HG03103 (cell line): ENCODE measurements around the gene METTL25B.

ENCODE experiments used
- ATAC-seq: cut with Tn5 transposase; IDR thresholded peaks from one replicate; pipeline ENCODE4 v1.9.1; 2021; ENCODE audit warnings: low read depth; ENCODE audit not compliant: unreplicated experiment

Gene METTL25B

GRCh38 chr1:156725683-156726280, 2.5 kb upstream of the METTL25B start:
- ATAC-seq, result no peak

- no peak for ATAC-seq
Observed at GRCh38 chr1:156726549-156727226, 1.6 kb upstream of the METTL25B start.

GRCh38 chr1:156727492-156727891, 777 bp upstream of the METTL25B start:
- no peak for ATAC-seq

GRCh38 chr1:156728599-156729462, 562 bp downstream of the METTL25B start, which contains the start of gene ISG20L2:
Gene ISG20L2, minus strand, starts transcription at chr1:156728766. Its CDS starts 1,114 bp downstream, at chr1:156727652.
- peak; percentile 78 for ATAC-seq

GRCh38 chr1:156733989-156734584, 5.8 kb downstream of the METTL25B start:
- no peak for ATAC-seq

GRCh38 chr1:156738407-156738806, 10.1 kb downstream of the METTL25B start:
- no peak for ATAC-seq

- no peak for ATAC-seq
Observed at GRCh38 chr1:156738916-156739315, 10.6 kb downstream of the METTL25B start.

- no peak for ATAC-seq
Observed at GRCh38 chr1:156740237-156740740, 12.0 kb downstream of the METTL25B start.

GRCh38 chr1:156740741-156741480, 12.6 kb downstream of the METTL25B start, which contains the start of gene MRPL24:
Gene MRPL24, minus strand, starts transcription at chr1:156741088. Its CDS starts 2,384 bp downstream, at chr1:156738704.
- peak; percentile 76 for ATAC-seq

- ATAC-seq, result no peak
Observed at GRCh38 chr1:156741481-156741983, 13.3 kb downstream of the METTL25B start.

- no peak for ATAC-seq
Observed at GRCh38 chr1:156742017-156742416, 13.7 kb downstream of the METTL25B start.

- no peak for ATAC-seq
Observed at GRCh38 chr1:156742801-156743200, 14.5 kb downstream of the METTL25B start.

GRCh38 chr1:156743367-156744302, 15.4 kb downstream of the METTL25B start:
- no peak for ATAC-seq

- no peak for ATAC-seq
Observed at GRCh38 chr1:156744344-156744743, 16.1 kb downstream of the METTL25B start.

GRCh38 chr1:156744786-156745419, 16.6 kb downstream of the METTL25B start:
- no peak for ATAC-seq

- ATAC-seq, result no peak
Observed at GRCh38 chr1:156745881-156746280, 17.6 kb downstream of the METTL25B start.

GRCh38 chr1:156746406-156746727, 18.1 kb downstream of the METTL25B start:
- no peak for ATAC-seq
